ENCODE measurements around the gene CNN2. TPM values are rescaled to one million over a fixed set of nuclear protein-coding genes. Genes with fewer than 3 reads are reported as not detected.

Gene CNN2
- total and polyA plus RNA-seq, 9 of the 15 experiments (the other 6 are each of a cell fraction or from before 2014, with no cell fraction given), result 12.1 to 174 (median 52.7) TPM

DNA sequence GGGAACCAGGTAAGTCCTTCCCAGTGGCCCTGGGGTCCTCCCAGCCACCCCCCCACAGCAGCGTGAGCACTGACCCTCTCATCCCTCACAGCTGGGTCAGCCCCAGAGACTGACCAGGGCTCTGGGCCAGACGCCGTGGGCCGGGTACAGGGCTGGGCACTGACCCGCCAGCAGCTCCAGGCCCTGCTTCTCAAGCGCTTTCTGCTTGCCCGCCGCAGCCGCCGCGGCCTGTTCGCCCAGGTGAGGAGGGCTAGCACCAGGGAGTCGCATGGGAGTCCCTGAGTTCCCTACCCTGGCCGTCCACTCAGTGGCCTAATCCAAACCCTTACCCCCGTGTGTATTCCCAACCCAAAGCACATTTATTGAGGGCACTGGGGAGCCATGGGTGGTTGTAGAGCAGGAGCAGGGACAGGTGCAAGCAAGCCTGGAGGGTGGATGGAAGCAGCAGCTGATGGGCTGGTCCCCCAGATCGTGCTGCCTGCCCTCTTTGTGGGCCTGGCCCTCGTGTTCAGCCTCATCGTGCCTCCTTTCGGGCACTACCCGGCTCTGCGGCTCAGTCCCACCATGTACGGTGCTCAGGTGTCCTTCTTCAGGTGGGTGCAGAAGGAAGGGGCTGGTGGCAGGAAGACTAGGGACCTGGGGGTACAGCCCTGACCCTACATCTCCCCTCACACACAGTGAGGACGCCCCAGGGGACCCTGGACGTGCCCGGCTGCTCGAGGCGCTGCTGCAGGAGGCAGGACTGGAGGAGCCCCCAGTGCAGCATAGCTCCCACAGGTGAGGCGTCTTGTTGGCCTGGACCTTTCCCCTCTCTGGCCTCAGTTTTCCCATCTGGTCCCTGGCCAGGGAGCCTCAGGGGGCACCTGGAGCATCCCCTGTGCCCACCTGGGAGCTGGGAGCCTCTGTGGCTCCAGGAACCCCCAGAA lies 28.0 kb downstream of the CNN2 start:
- intact Hi-C loops (cut with micrococcal nuclease), result no loop called here
- POLR2A ChIA-PET, result interaction anchor here (0.6 to 1.1 kb wide), 5 partner anchors 8 to 59 kb away, joined by 3 to 4 read pairs (median 4); no protein-coding TSS in a partner anchor
- TF ChIP-seq, protein P1, sequence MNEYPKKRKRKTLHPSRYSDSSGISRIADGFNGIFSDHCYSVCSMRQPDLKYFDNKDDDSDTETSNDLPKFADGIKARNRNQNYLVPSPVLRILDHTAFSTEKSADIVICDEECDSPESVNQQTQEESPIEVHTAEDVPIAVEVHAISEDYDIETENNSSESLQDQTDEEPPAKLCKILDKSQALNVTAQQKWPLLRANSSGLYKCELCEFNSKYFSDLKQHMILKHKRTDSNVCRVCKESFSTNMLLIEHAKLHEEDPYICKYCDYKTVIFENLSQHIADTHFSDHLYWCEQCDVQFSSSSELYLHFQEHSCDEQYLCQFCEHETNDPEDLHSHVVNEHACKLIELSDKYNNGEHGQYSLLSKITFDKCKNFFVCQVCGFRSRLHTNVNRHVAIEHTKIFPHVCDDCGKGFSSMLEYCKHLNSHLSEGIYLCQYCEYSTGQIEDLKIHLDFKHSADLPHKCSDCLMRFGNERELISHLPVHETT (CRISPR knock-in tag; conservative IDR thresholded peaks at IDR 0.05 in 1 of 2, IDR thresholded peaks at IDR 0.05 in 1 of 2), result no peak
- TF ChIP-seq RBM25 (IDR thresholded peaks at IDR 0.05; ENCODE audit: low read depth, low read length, severe bottlenecking) (peak; percentile 89), SIN3A (IDR thresholded peaks at IDR 0.05; ENCODE audit: borderline replicate concordance in 2 of 2, control insufficient read depth in 1 of 2, low read depth in 2 of 2, low read length in 2 of 2) (no peak), CBX1 (IDR thresholded peaks at IDR 0.05; ENCODE audit: low read depth) (peak; percentile 74; the same call in 1 of the 2 replicates), DIDO1 (tag; IDR thresholded peaks at IDR 0.05; ENCODE audit: low read depth) (no peak), RBFOX2 (IDR thresholded peaks at IDR 0.05; ENCODE audit: low read depth, low read length) (0 out of 2 replicates have a peak, but pooled peaks have one; percentile 17), JUN (IDR thresholded peaks at IDR 0.05; ENCODE audit: borderline replicate concordance, low read depth, low read length) (no peak), JUN (CRISPR knock-in tag; IDR thresholded peaks at IDR 0.05; ENCODE audit: borderline replicate concordance) (no peak), KDM1A (IDR thresholded peaks at IDR 0.05) (peak; percentile 41 to 73; a peak in 2 of 4 replicates), ZFP36 (IDR thresholded peaks at IDR 0.05; ENCODE audit: low read depth, low read length, partially characterized antibody) (peak; percentile 90), ZNF354B (CRISPR knock-in tag; IDR thresholded peaks at IDR 0.05) (no peak), MCM5 (IDR thresholded peaks at IDR 0.05; ENCODE audit: low read depth) (no peak)
- TF ChIP-seq, protein P2, sequence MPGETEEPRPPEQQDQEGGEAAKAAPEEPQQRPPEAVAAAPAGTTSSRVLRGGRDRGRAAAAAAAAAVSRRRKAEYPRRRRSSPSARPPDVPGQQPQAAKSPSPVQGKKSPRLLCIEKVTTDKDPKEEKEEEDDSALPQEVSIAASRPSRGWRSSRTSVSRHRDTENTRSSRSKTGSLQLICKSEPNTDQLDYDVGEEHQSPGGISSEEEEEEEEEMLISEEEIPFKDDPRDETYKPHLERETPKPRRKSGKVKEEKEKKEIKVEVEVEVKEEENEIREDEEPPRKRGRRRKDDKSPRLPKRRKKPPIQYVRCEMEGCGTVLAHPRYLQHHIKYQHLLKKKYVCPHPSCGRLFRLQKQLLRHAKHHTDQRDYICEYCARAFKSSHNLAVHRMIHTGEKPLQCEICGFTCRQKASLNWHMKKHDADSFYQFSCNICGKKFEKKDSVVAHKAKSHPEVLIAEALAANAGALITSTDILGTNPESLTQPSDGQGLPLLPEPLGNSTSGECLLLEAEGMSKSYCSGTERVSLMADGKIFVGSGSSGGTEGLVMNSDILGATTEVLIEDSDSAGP (CRISPR knock-in tag; IDR thresholded peaks at IDR 0.05), result no peak
- TF ChIP-seq, protein P3, sequence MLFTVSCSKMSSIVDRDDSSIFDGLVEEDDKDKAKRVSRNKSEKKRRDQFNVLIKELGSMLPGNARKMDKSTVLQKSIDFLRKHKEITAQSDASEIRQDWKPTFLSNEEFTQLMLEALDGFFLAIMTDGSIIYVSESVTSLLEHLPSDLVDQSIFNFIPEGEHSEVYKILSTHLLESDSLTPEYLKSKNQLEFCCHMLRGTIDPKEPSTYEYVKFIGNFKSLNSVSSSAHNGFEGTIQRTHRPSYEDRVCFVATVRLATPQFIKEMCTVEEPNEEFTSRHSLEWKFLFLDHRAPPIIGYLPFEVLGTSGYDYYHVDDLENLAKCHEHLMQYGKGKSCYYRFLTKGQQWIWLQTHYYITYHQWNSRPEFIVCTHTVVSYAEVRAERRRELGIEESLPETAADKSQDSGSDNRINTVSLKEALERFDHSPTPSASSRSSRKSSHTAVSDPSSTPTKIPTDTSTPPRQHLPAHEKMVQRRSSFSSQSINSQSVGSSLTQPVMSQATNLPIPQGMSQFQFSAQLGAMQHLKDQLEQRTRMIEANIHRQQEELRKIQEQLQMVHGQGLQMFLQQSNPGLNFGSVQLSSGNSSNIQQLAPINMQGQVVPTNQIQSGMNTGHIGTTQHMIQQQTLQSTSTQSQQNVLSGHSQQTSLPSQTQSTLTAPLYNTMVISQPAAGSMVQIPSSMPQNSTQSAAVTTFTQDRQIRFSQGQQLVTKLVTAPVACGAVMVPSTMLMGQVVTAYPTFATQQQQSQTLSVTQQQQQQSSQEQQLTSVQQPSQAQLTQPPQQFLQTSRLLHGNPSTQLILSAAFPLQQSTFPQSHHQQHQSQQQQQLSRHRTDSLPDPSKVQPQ (CRISPR knock-in tag; IDR thresholded peaks at IDR 0.05; ENCODE audit: borderline replicate concordance), result no peak

More for the DNA sequence above, 28.0 kb downstream of the CNN2 start:
- H2AFZ ChIP-seq (ENCODE audit: low read depth, low read length), result no peak overlapping the region
- in situ Hi-C loops (cut with MboI), result no loop called here
- no peak overlapping the region for H3K4me2 ChIP-seq (ENCODE audit: insufficient read depth, low read length)
- no peaks in the 10 kb centered on the region for H3K9me3 ChIP-seq (replicated peaks; ENCODE audit: control insufficient read depth, insufficient read depth, low read depth, low read length)
- 90% methylated on average over 24 of the region's 28 CpGs for WGBS (ENCODE audit: insufficient coverage, low coverage, missing lambda C conversion rate)
- no peak overlapping the region for H3K4me3 ChIP-seq
- no peak overlapping the region for H3K27ac ChIP-seq (ENCODE audit: extremely low read depth, low read depth, low read length)
- DNase-seq (ENCODE audit: extremely low read depth in 1 of 4, low spot score in 3 of 4) (no peak), ATAC-seq (no peak; the same call in 2 of the 3 replicates), FAIRE-seq (no peak)
- no TSS peak for BruUV-seq (replicated peaks)
- peaks cover 0 to 45% of the 10 kb centered on the region in 2 experiments; a peak in 3 of 5 replicates for H3K4me1 ChIP-seq (replicated peaks in 1 of 2; ENCODE audit: control insufficient read depth in 2 of 2, insufficient read depth in 2 of 2, low read length in 2 of 2)
- 0 out of 2 replicates have a peak, but pooled peaks cover 4% of the 10 kb centered on the region for H4K20me1 ChIP-seq (replicated peaks; ENCODE audit: control insufficient read depth, insufficient read depth, low read length)
- H3K9ac ChIP-seq (ENCODE audit: insufficient read depth in 1 of 2, low read depth in 2 of 2, low read length in 2 of 2), result peak overlapping the region in 1 of 2 experiments; percentile 41; a peak in 2 of 4 replicates
- H3K36me3 ChIP-seq (ENCODE audit: control insufficient read depth, insufficient read depth, low read length), result peaks cover 80% of the 10 kb centered on the region
- H3K9me1 ChIP-seq (ENCODE audit: control insufficient read depth, insufficient read depth, low read length), result no peaks in the 10 kb centered on the region
- no peaks in the 10 kb centered on the region for H3K79me2 ChIP-seq (ENCODE audit: control insufficient read depth, insufficient read depth, low read length)
- H3K27me3 ChIP-seq (ENCODE audit: control insufficient read depth in 2 of 2, insufficient read depth in 2 of 2, low read length in 2 of 2), result no peaks in the 10 kb centered on the region
- CTCF ChIA-PET (ENCODE audit: low intra/inter-chr PET ratio), result no interaction called here
